HG03108 (cell line): ENCODE data around the gene KL.

Source experiments
- ATAC-seq: cut with Tn5 transposase; IDR thresholded peaks from one replicate; pipeline ENCODE4 v1.9.1; 2021; ENCODE audit warnings: moderate library complexity; ENCODE audit not compliant: unreplicated experiment

Gene KL

DNA sequence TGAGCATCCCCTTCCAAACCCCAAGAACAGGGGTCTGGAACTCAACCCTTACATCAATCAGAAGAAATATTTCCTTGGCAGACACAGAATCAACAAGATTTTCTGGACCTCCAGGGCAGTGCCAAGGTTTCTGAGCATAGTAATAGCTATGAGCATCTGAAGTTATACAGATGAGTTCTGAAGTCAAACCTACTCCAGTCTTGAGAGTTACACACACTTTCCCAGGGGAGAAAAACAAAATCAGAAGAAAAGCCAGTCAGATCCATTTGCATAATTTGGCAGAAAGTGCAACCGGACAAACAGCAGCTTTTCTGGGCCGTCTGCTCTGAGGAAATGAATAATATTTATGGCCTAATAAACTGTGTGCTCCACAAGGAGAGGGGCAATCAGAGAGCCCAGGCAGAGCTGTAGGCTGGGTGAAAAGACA, 93.1 kb downstream of the KL start:
- no peak for ATAC-seq

DNA sequence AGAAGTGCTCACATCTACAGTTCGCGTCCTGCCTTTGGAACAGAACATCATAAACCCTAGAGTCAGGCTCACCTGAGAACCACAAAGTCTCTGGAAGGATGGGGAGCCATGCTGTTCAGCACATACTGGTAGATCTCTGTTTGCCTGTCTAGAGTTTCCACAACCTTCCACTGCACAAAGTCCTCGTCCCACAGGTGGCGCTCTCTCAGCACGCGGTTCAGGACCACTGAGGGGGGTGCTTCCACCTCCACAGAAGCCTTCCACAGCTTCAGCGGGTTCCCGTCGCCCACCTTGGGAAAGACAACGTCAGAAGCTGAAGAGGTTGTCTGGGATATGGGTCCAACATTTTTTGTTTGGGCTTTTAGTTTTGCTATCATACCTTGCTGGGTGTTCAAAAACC, 93.6 kb downstream of the KL start:
- no peak for ATAC-seq

DNA sequence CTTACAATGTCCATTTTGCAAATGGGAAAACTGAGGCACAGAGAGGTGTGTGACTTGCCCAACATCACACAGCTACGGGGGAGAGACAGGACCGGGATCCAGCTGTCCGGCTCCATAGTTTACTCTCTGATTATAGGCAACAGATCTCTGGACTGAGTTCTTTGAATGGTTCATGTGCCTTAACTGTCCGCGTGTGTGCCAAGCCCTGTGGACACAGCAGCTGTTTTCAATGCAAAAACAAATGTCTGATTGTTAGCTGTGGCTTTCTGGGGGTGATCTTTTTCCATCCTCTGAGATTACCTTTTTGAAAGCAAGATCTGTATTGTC, 94.1 kb downstream of the KL start:
- no peak for ATAC-seq

DNA sequence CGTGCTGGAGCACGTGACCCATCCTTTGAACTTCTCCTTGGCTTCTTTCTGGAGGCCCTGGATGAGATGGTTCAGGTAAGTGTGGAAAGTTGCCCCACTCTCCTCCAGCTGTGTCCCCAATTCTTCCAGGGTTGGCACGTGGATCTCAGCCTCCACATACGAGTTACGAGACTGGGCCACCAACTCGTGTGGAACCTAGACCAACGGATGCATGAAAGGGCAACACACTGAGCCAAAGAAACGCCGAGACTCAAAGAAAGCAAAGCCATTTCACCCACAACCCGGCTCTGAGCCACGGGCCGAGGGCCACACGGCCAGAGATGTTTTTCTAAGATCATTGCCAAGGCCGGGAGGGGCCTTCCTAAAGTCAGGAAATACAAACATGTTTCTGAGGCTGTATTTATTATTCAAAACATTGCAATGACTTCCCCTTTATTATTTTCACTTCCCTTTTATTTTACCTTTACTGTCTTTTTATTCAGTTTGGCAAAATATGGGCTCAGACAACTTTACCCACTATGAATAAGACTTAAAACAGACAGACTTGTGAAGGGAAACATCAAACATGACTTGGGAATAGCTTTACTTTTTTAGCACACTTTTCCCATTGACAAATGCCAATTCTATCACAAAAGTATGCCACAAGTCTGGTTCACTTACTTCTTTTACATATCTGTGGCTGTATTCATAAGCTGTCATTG, 94.6 kb downstream of the KL start:
- ATAC-seq: peak; percentile 38

DNA sequence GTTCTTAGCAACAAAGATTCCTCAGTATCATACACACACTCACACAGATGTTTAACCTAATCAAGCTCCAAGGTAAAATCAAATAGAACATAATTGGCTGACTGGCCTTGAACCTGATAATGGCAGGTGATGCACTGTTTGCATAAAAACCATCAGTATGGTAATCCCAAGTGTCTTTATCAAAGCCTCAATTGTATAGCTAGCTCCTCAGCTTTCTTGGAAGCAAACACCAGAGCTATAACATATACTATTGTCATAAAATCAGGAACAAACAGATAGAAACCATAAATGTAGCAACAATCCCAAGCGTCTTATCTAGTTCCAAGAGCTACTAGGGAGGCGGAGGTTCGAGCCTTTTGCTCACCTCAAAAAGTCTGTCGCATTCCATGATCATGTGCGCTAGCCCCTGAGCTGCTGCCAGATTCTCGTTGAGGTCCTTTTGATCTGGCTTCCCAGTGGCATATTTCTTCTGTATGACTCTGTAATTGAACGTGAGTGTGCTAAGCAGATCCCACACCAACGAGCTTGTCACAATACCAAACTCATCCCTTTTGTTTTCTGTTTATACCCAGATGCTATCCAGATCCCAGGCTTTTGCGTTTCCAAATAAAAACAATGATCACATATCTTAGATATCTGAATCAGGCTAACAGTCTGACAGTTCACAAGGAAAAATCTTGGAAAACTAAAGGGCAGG, 95.3 kb downstream of the KL start:
- no peak for ATAC-seq

DNA sequence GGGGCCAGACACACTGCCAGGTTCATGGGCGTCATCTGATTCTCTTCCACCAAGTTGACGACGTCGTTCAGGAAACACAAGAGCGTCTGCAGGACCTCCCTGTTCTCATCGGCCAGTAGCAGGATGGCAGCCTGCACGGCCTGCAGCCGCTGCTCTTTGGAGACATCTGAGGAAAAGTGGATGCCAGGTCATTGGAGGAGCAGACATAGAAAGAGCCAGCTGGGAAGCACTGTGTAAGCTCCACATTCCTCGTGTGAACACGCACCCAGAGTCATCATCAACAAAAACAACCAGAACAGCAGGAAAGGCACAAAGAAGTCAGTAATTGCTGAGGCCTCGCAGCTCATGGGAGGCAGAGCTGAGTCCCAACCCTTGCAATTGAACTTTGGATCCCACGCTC, 96.5 kb downstream of the KL start:
- ATAC-seq: no peak

DNA sequence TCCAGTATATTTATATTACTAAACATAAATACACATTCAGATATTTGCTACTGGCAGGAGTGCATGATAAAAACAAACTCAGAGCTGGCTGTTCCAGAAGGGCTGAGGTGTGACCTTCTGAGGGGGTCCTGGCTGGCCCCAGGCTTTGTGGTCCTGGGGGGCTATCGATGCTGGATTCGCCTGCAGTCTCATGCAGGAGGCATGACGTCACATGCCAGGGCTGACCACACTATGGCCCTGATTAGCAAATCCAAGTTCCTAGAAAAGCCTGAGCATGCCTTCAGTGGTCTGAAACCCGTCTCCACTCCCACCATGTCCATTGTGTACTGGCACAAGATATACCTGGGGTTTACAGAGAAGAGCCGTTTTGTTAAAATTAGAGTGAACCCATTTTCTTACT, 97.9 kb downstream of the KL start:
- ATAC-seq: no peak

DNA sequence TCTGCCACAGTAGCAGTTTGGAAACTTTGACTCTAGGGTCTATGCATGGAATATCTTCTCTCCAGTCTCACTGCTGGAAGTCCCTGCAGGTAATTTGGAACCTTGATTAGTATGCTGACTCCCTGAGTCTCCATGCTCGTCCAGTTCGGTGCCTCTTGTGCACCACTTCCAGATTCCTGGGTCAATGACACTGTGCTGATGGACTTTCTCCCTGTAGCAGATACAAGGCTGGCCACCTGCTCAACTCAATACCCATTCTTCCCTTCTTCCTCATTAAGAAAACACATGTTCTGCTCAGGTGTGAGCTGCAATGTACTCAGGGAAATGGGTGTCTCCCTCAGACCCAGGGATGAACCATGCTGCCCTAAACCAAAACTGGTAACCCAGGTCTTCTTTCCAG, 99.1 kb downstream of the KL start:
- ATAC-seq: no peak
